ENCODE results near the gene KIF4A.
"Not testable (repeated sequence)": the region's sequence is repeated elsewhere in the genome, so short reads cannot be mapped to it uniquely, and the experiment has no call there.

KIF4A gene, protein sequence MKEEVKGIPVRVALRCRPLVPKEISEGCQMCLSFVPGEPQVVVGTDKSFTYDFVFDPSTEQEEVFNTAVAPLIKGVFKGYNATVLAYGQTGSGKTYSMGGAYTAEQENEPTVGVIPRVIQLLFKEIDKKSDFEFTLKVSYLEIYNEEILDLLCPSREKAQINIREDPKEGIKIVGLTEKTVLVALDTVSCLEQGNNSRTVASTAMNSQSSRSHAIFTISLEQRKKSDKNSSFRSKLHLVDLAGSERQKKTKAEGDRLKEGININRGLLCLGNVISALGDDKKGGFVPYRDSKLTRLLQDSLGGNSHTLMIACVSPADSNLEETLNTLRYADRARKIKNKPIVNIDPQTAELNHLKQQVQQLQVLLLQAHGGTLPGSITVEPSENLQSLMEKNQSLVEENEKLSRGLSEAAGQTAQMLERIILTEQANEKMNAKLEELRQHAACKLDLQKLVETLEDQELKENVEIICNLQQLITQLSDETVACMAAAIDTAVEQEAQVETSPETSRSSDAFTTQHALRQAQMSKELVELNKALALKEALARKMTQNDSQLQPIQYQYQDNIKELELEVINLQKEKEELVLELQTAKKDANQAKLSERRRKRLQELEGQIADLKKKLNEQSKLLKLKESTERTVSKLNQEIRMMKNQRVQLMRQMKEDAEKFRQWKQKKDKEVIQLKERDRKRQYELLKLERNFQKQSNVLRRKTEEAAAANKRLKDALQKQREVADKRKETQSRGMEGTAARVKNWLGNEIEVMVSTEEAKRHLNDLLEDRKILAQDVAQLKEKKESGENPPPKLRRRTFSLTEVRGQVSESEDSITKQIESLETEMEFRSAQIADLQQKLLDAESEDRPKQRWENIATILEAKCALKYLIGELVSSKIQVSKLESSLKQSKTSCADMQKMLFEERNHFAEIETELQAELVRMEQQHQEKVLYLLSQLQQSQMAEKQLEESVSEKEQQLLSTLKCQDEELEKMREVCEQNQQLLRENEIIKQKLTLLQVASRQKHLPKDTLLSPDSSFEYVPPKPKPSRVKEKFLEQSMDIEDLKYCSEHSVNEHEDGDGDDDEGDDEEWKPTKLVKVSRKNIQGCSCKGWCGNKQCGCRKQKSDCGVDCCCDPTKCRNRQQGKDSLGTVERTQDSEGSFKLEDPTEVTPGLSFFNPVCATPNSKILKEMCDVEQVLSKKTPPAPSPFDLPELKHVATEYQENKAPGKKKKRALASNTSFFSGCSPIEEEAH

DNA sequence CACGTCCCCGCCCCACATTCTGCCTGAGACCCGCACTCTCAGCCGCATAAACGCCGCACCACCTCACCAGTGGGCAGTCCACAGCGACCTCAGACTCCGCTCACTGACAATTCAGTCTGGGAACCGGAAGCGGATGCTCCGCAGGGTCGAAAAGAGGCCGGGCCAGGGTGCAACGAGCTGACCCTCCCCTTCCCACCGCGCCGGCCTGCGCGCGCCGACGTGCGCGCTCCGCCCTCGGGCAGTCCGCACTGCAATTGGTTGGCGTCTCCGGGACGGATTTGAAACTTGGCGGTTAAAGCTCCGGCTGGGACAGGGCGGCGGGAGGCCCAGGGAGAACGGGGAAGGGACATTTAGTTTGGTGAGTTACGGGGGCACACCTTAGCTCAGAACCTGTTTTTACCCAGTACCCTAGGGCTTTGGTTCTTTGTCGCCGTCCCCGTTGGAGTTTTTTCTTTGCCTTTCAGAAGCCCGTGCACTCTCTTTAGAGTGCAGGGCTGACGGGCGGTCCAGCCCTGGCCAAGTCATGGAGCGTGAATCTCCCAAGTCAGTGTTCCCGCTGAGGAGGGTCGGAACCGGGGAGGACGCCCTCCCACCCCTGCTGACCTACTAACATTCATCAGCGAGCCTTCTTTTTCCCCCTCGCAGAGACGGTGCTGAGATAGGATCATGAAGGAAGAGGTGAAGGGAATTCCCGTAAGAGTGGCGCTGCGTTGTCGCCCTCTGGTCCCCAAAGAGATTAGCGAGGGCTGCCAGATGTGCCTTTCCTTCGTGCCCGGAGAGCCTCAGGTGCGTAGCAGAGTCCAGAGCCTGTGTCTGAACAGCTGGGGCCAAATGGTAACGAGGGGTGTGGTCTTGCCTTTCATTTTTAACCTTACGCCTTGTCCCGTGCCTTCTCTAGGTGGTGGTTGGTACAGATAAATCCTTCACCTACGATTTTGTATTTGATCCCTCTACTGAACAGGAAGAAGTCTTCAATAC, at the start of gene KIF4A, which contains the start of gene PDZD11:
Gene KIF4A (plus strand): TSS at position 312 of the 978 bp plus-strand sequence. CDS start 355 bp downstream, at position 667.
Gene PDZD11 (minus strand): TSS at position 135 of the 978 bp plus-strand sequence. CDS start 586 bp downstream, outside the sequence.
- DNase-seq = peak; percentile 91

DNA sequence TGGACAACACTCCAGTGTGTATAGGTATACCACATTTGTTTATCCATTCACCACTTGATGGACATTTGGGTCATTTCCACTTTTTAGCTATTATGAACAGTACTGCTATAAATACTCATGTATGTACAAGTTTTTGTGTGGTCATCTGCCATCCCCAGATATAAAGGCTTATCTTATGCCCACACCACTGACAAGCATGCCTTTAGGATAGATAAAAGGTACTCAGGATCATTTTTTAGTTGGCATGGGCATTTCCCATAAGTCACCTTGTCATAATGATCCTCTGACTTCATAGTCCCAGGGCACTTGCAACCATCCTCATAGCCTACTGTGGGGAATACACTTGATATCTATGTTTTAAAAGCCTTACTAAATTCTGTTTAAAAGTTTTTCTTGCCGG, 49.2 kb upstream of the KIF4A start:
- no peak for DNase-seq

GRCh38 chrX:70241501-70241900, 48.4 kb upstream of the KIF4A start:
- no peak for DNase-seq

- DNase-seq = not testable (repeated sequence)
Observed at GRCh38 chrX:70243601-70244000, 46.3 kb upstream of the KIF4A start.

DNA sequence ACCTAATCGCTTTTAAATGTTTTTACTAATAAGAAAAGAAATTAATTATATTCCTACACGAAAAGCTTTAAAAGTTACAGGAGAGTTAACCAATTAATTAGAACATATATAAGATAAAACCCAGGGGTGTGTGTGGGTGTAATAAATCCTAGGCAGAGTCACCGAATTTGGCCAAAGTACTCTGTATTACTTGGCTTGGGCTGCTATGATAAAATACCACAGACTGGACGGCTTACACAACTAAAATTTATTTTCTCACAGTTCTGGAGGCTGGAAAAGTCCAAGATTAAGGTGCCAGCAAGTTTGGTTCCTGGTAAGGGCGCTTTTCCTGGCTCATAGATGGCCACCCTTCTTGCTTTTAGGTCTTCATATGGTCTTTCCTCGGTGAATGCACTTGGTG, 45.0 kb upstream of the KIF4A start:
- DNase-seq = no peak

GRCh38 chrX:70247252-70247651, 42.7 kb upstream of the KIF4A start:
- no peak for DNase-seq

DNA sequence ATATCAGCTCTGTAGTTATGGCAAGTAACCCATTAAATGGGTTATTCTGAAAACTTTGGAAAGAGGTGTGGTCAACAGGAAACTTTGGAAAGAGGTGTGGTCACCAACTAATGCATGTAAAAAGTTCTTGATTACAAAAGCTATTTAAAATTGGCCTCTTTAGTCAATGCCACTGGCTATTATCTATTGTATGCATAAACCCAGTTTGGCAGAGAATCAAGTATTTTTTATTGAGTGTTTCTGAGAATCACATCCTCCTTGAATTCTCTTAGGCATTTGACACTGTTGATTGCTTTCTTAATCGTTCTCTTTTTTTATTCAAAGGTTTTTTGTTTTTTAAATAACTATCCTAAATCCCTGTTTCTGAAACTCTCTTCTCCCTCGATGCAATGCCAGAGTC, 37.4 kb upstream of the KIF4A start:
- no peak for DNase-seq

- peak; percentile 16 for DNase-seq
Observed at GRCh38 chrX:70253377-70254062, 36.4 kb upstream of the KIF4A start.

DNA sequence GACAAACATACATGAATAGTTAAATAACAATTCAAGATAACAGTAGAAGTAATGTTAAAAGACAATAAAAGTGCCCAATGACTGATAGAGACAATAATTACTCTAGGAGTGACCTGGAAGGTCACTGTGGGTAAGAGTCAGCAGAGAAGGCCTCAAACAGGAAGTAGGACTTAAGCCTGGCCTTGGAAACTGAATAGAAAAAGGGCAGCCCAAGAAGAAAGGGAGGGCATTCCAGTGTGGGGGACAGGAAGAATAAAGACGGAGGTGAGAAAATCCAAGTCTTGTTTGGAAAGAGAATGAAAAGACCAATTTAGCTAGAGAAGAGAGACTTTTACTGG, 35.9 kb upstream of the KIF4A start:
- DNase-seq = no peak

GRCh38 chrX:70254909-70255308, 35.0 kb upstream of the KIF4A start:
- DNase-seq = no peak

- no peak for DNase-seq
Observed at GRCh38 chrX:70255452-70255851, 34.5 kb upstream of the KIF4A start.

DNA sequence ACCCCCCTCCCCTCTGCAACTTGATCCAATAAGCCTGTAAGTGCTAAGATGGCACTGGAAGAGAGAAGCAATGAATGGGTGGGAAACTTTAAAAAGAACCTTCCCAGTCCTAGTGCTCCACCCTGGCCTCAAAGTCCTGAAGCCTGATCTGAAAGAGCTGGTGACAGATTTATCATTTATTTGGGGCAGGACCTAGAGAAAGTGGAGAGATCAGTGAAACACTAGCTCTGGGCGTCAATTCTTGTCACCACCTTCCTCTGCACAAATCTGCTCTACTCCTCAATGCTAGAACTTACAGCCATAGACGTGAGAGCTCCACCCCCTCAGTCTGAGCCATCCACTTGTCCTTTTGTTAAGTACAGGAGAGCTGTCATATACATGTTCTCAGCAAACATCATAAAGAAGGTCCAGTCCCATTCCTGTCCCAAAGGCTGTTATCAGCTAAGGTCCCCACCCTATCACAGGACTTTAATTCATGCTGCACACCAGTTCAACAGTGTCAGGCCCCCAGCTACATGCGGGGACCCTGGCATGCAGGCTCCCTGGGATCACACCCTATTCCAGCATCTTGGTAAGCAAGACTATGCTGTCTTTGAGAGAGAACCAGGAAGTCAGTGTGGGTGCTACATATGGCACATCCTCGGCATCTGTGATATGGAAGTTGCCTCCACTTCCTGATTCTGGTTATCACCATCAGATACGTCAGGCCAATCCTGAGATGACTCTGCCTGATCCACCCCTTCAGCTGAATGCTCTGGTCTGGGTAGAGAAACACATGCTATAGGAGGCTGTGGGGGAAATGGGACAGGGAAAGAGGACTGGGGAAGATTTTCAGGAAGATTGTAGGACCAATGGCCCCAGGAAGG, 32.2 kb upstream of the KIF4A start:
- no peak for DNase-seq

DNA sequence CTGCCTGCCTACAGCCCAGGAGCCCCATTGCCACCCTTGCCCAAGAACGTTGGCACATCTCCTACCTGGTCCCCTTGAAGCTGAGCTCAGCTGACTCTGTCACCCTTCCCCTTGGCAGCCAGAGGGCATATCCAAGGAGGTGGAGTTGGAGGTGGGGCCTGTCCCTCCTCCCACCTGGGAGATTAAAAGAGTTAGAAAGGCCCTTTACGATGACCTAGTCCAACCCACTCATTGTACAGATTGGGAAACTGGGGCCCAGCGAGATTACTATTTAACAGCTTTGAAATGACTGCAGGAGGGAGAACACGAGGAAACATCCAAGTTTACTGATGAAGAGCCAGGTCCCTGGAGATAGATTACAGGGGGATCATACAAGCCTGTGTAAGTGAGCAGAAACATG, 29.8 kb upstream of the KIF4A start, which contains the start of gene P2RY4:
Gene P2RY4 (minus strand): TSS at position 101 of the 400 bp plus-strand sequence. CDS start 580 bp downstream, outside the sequence.
- DNase-seq = no peak

DNA sequence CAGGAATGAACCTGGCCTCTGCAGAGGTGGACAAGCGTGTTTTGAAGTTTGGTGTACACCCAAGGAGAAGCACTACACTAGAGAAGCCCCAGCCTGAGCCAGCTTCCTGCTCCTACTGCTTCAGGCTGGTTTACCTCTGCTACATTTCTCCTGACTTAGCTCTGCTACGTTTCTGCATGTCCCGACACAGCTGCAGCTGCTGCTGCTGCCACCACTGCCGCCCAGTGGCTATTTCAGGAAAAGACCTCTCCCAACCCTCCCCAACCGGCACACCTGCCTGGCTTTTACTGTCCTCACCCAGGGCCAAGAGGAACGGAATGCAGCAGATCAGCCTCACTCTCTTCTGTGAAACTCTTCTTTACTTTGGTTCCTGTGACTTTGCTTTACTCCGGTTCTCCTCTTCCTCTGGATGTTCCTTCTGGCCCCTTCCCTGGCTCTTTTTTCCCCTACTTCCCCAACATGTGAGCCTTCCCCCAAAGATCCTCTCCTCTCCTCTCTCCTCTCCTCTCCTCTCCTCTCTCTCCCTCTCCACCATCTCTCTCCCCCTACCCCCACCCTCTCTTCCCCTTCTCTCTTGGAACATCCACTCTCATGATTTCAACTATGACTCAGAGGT, 26.8 kb upstream of the KIF4A start:
- peak; percentile 60 for DNase-seq

DNA sequence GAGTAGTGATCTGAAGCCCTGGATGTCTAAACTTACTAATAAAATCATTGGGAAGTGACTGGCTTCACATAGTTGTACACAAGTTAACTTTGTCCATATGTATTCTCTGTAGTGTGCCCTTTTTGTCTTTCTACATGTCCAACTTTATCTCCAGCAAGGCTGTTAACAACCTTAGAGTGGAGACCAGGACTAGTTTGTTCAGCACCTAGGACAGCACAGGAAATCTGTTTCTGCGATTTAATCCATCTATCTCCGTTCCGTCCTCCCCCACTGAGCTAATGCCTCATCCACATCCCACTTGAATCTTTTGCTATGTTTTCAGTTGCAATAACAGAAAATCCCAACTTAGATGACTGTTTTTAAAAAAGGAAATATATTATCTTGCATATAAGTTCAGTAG, 25.1 kb upstream of the KIF4A start:
- DNase-seq = no peak

- no peak for DNase-seq
Observed at GRCh38 chrX:70268034-70268433, 21.9 kb upstream of the KIF4A start, which contains the start of gene ARR3. TSS of gene ARR3 (plus strand) at chrX:70268334. CDS start at chrX:70269386, 1,052 bp downstream.

DNA sequence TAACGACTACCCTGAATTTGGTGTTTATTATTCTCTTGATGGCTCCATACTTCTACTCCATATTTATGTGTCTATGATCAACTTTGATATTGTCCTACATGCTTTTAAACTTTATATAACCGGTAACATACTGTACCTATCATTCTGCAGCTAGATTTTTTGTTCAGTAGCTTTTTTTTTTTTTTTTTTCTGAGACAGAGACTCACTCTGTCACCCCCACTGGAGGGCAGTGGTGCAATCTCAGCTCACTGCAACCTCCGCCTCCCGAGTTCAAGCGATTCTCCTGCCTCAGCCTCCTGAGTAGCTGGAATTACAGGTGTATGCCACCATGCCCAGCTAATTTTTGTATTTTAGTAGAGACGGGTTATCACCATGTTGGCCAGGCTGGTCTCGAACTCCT, 15.9 kb upstream of the KIF4A start:
- DNase-seq = not testable (repeated sequence)

- DNase-seq = no peak
Observed at GRCh38 chrX:70279081-70279480, 10.8 kb upstream of the KIF4A start.

DNA sequence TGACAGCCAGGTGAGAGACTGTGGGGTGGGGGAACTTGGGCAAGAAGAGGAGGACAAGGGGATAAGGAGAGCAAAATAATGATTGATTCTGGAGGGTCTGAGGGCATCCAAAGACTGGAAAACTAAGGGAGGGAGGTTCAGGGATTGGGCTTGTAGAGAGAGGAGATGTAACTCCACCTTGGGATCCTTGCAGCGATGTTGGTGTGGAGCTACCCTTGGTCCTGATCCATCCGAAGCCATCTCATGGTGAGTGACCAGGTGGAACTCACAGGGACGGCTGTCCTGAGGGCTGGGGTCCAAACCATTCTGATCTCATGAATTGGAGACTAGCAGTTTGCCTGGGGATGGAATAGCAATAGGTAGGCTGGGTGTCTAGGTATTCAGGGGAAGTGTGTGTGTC, 9.3 kb upstream of the KIF4A start:
- DNase-seq = no peak

- DNase-seq = no peak
Observed at GRCh38 chrX:70281951-70282350, 8.0 kb upstream of the KIF4A start, which contains the start of gene RAB41. TSS of gene RAB41 (plus strand) at chrX:70282172. CDS start at chrX:70282218, 46 bp downstream.

Measured in activated CD4-positive, alpha-beta T cell treated with anti-CD3 and anti-CD28 coated beads, Interleukin-2, Interleukin-6, amounts not matched to agents 100 ng/mL and 50 ng/mL, durations not matched to agents 16 hours and 8 hours (primary cell).